Measurements from ENCODE around the gene NKX2-2.

Gene NKX2-2

GRCh38 chr20:21515300-21516179 lies 1.7 kb upstream of the NKX2-2 start:
- Histone ChIP-seq H3K9ac (ENCODE audit: low read depth, low read length) (no peak overlapping the region), H3K4me3 (ENCODE audit: low read depth in 1 of 2, low read length in 2 of 2) (no peak overlapping the region), H3K79me2 (ENCODE audit: insufficient read depth, low read length) (no peaks in the 10 kb centered on the region), H3K27ac (ENCODE audit: low read length) (no peak overlapping the region), H3K27me3 (ENCODE audit: insufficient read depth, low read length, poor library complexity) (no peaks in the 10 kb centered on the region), H3K9me3 (ENCODE audit: insufficient read depth, low read length, severe bottlenecking) (no peaks in the 10 kb centered on the region), H3K4me2 (ENCODE audit: insufficient read depth, low read length) (no peak overlapping the region), H2AFZ (ENCODE audit: low read depth, low read length) (no peak overlapping the region), H3K4me1 (ENCODE audit: insufficient read depth, low read length) (no peaks in the 10 kb centered on the region), H4K20me1 (ENCODE audit: insufficient read depth, low read length) (no peaks in the 10 kb centered on the region), H3K36me3 (ENCODE audit: insufficient read depth, low read length) (no peaks in the 10 kb centered on the region)
- TF ChIP-seq EZH2 (IDR thresholded peaks at IDR 0.05; ENCODE audit: borderline replicate concordance, low read depth, low read length, severe bottlenecking) (no peak), CTCF (IDR thresholded peaks at IDR 0.05; ENCODE audit: borderline replicate concordance, extremely low read depth, low read length, poor library complexity, severe bottlenecking) (no peak)
- ATAC-seq (ENCODE audit: insufficient read depth, low read depth) (no peak), DNase-seq (no peak)

- H3K4me1 ChIP-seq (ENCODE audit: insufficient read depth, low read length) = no peaks in the 10 kb centered on the region
- no peak overlapping the region for H3K27ac ChIP-seq (ENCODE audit: low read length)
- no peak overlapping the region for H3K9ac ChIP-seq (ENCODE audit: low read depth, low read length)
- no peaks in the 10 kb centered on the region for H4K20me1 ChIP-seq (ENCODE audit: insufficient read depth, low read length)
- DNase-seq (no peak), ATAC-seq (ENCODE audit: insufficient read depth, low read depth) (no peak)
- no peak overlapping the region for H3K4me3 ChIP-seq (ENCODE audit: low read depth in 1 of 2, low read length in 2 of 2)
- H3K79me2 ChIP-seq (ENCODE audit: insufficient read depth, low read length) = no peaks in the 10 kb centered on the region
- TF ChIP-seq EZH2 (IDR thresholded peaks at IDR 0.05; ENCODE audit: borderline replicate concordance, low read depth, low read length, severe bottlenecking) (no peak), CTCF (IDR thresholded peaks at IDR 0.05; ENCODE audit: borderline replicate concordance, extremely low read depth, low read length, poor library complexity, severe bottlenecking) (no peak)
- H3K4me2 ChIP-seq (ENCODE audit: insufficient read depth, low read length) = no peak overlapping the region
- H3K9me3 ChIP-seq (ENCODE audit: insufficient read depth, low read length, severe bottlenecking) = no peaks in the 10 kb centered on the region
- no peaks in the 10 kb centered on the region for H3K27me3 ChIP-seq (ENCODE audit: insufficient read depth, low read length, poor library complexity)
- no peaks in the 10 kb centered on the region for H3K36me3 ChIP-seq (ENCODE audit: insufficient read depth, low read length)
- no peak overlapping the region for H2AFZ ChIP-seq (ENCODE audit: low read depth, low read length)
These were observed 838 bp upstream of the NKX2-2 start for GRCh38 chr20:21514553-21515251.

GRCh38 chr20:21513181-21513663 lies 642 bp downstream of the NKX2-2 start:
- H3K27me3 ChIP-seq (ENCODE audit: insufficient read depth, low read length, poor library complexity) = no peaks in the 10 kb centered on the region

More at GRCh38 chr20:21513181-21513663, 642 bp downstream of the NKX2-2 start:
- Histone ChIP-seq H3K4me2 (ENCODE audit: insufficient read depth, low read length) (no peak overlapping the region), H2AFZ (ENCODE audit: low read depth, low read length) (no peak overlapping the region), H3K9ac (ENCODE audit: low read depth, low read length) (no peak overlapping the region), H3K9me3 (ENCODE audit: insufficient read depth, low read length, severe bottlenecking) (no peaks in the 10 kb centered on the region), H3K4me3 (ENCODE audit: low read depth in 1 of 2, low read length in 2 of 2) (no peak overlapping the region), H3K36me3 (ENCODE audit: insufficient read depth, low read length) (no peaks in the 10 kb centered on the region), H4K20me1 (ENCODE audit: insufficient read depth, low read length) (no peaks in the 10 kb centered on the region), H3K27ac (ENCODE audit: low read length) (no peak overlapping the region), H3K4me1 (ENCODE audit: insufficient read depth, low read length) (no peaks in the 10 kb centered on the region), H3K79me2 (ENCODE audit: insufficient read depth, low read length) (no peaks in the 10 kb centered on the region)
- TF ChIP-seq EZH2 (IDR thresholded peaks at IDR 0.05; ENCODE audit: borderline replicate concordance, low read depth, low read length, severe bottlenecking) (no peak), CTCF (IDR thresholded peaks at IDR 0.05; ENCODE audit: borderline replicate concordance, extremely low read depth, low read length, poor library complexity, severe bottlenecking) (no peak)
- DNase-seq (no peak), ATAC-seq (ENCODE audit: insufficient read depth, low read depth) (no peak)

Data from DND-41 (cell line).